ENCODE data around the gene CTNNA3.

CTNNA3 gene

GRCh38 chr10:65952086-65952485 is 1743.9 kb downstream of the CTNNA3 start:
- no peak for TF ChIP-seq CTCF (IDR thresholded peaks at IDR 0.05)

GRCh38 chr10:65950075-65950474 is 1745.9 kb downstream of the CTNNA3 start:
- TF ChIP-seq CTCF (IDR thresholded peaks at IDR 0.05) = no peak

- no peak for TF ChIP-seq CTCF (IDR thresholded peaks at IDR 0.05)
These were observed 1746.5 kb downstream of the CTNNA3 start for GRCh38 chr10:65949526-65949925.

GRCh38 chr10:65945061-65945460 is 1750.9 kb downstream of the CTNNA3 start:
- TF ChIP-seq CTCF (IDR thresholded peaks at IDR 0.05) = no peak

DNA sequence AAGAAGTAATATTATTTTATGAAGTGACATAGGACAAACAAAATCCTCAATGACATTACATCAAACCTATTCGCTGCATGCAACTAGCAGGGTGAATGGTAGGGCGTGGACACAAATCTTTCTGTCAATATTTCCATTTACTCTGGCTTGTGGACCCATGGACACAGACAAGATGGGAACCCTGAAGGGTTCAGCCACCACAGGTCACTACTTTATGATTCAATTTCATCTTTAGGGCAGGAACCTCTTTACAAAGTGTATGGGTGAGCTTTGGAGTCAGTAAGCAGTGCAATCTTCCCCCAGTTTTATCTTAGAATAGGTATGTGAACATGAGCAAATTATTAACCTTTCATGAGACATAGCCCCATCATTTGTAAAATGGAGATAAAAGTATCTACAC is 1752.5 kb downstream of the CTNNA3 start:
- no peak for TF ChIP-seq CTCF (IDR thresholded peaks at IDR 0.05)

GRCh38 chr10:65940816-65941662 is 1755.0 kb downstream of the CTNNA3 start:
- TF ChIP-seq CTCF (IDR thresholded peaks at IDR 0.05) = no peak

DNA sequence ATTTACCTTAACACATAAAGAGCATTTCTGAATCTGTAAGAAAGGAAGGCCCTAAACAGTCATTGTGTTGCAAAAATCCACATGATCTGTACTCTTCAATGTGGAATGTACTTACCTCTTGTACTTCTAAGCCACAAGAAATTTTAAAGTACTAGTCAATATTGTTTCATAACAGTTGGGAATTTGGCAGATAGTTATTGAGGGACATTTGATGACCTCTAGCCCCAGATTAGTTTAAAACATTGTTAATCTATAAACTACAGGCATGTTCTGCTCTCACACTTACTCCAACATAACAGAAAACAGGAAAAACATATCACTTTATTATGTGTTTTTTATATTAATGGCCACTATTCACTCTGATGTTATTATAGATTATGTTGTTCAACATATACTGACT is 1755.9 kb downstream of the CTNNA3 start:
- no peak for TF ChIP-seq CTCF (IDR thresholded peaks at IDR 0.05)

Measured in LNCAP (cell line).